ENCODE data around the gene RBM47.

RBM47 gene

DNA sequence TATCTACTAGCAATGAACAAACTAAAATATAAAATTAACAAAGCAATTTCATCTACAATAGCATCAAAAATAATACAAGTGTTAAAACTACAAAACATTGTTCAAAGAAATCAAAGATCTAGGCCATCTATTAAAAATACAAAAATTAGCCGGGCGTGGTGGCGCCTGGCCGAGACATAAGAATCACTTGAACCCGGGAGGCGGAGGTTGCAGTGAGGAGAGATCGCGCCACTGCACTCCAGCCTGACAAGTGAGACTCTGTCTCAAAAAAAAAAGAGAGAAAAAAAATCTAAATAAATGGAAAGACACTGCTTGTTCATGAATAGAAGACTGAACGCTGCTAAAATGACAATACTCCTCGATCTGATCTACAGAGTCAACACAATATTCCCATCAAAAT is 139.2 kb downstream of the RBM47 start:
- no peak overlapping the region for H2BK12ac ChIP-seq (ENCODE audit: low read length)
- no CpG with 5 or more reads among the region's 10 CpGs for WGBS, 2 donors (ENCODE audit: extremely low coverage in 2 of 2, insufficient read length in 2 of 2, insufficient replicate concordance in 1 of 2)
- H3K4me2 ChIP-seq (ENCODE audit: insufficient read depth, low read length, poor library complexity, severe bottlenecking): no peak overlapping the region
- H4K91ac ChIP-seq (ENCODE audit: low read depth, low read length, poor library complexity): no peak overlapping the region
- peaks cover 0 to 6% of the 10 kb centered on the region in 2 donors for H3K4me1 ChIP-seq (ENCODE audit: control insufficient read depth in 2 of 2, insufficient read depth in 1 of 2, low read depth in 1 of 2, low read length in 2 of 2)
- H3K18ac ChIP-seq (ENCODE audit: low read length): no peak overlapping the region
- no peak overlapping the region for H3K14ac ChIP-seq (ENCODE audit: low read length)
- no peak overlapping the region for H3K4me3 ChIP-seq (ENCODE audit: low read length in 2 of 2)
- H3K36me3 ChIP-seq (replicated peaks in 1 of 2; ENCODE audit: control insufficient read depth in 2 of 2, insufficient read depth in 2 of 2, low read length in 2 of 2): no peaks in the 10 kb centered on the region
- H3K27me3 ChIP-seq (ENCODE audit: control insufficient read depth in 3 of 3, insufficient read depth in 3 of 3, low read depth in 1 of 3, low read length in 3 of 3): no peaks in the 10 kb centered on the region
- no peak for DNase-seq (ENCODE audit: low spot score)
- H3K9me3 ChIP-seq (replicated peaks in 1 of 2; ENCODE audit: control insufficient read depth in 2 of 2, insufficient read depth in 1 of 2, low read depth in 1 of 2, low read length in 2 of 2): peaks cover 0 to 2% of the 10 kb centered on the region in 2 donors
- H2BK15ac ChIP-seq (ENCODE audit: low read length): no peak overlapping the region
- H4K8ac ChIP-seq (ENCODE audit: low read depth, low read length): no peak overlapping the region
- no peak overlapping the region for H3K27ac ChIP-seq (replicated peaks; ENCODE audit: low read length)
- no peak overlapping the region for H3K4ac ChIP-seq (ENCODE audit: low read length)
- no peak overlapping the region for H2AK5ac ChIP-seq (ENCODE audit: low read depth, low read length)
- no peak overlapping the region for H2BK5ac ChIP-seq (ENCODE audit: low read length)
- H3K79me1 ChIP-seq (ENCODE audit: low read depth, low read length): no peaks in the 10 kb centered on the region
- no peak overlapping the region for H2BK120ac ChIP-seq (ENCODE audit: low read depth, low read length)
- no peak overlapping the region for H2AFZ ChIP-seq (ENCODE audit: low read length)
- no peak overlapping the region for H3K23ac ChIP-seq (ENCODE audit: low read depth, low read length, poor library complexity)
- no peak overlapping the region for H3K9ac ChIP-seq (ENCODE audit: low read depth, low read length, poor library complexity)

DNA sequence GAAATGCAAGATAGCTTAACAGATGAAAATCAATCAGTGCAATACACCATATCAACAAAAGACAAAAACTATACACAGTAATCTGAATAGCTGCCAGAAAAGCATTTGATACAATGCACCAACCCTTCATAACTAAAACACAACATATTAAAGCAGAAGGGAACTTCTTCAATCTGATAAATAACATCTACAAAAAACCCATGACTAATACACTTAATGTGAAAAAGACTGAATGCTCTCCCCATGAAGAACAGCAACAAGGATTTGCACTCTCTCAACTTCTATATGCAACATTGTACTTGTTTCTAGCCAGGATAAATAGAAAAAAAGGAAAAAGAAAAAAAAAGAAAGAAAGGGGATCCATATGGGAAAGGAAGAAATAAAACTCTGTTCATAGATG is 139.7 kb downstream of the RBM47 start:
- Histone ChIP-seq H4K8ac (ENCODE audit: low read depth, low read length) (no peak overlapping the region), H2BK120ac (ENCODE audit: low read depth, low read length) (no peak overlapping the region), H3K27ac (replicated peaks; ENCODE audit: low read length) (no peak overlapping the region), H3K4me2 (ENCODE audit: insufficient read depth, low read length, poor library complexity, severe bottlenecking) (no peak overlapping the region), H3K4me1 (ENCODE audit: control insufficient read depth in 2 of 2, insufficient read depth in 1 of 2, low read depth in 1 of 2, low read length in 2 of 2) (peaks cover 0 to 6% of the 10 kb centered on the region in 2 donors), H2BK15ac (ENCODE audit: low read length) (no peak overlapping the region), H3K36me3 (replicated peaks in 1 of 2; ENCODE audit: control insufficient read depth in 2 of 2, insufficient read depth in 2 of 2, low read length in 2 of 2) (no peaks in the 10 kb centered on the region), H3K14ac (ENCODE audit: low read length) (no peak overlapping the region), H3K18ac (ENCODE audit: low read length) (no peak overlapping the region), H2BK5ac (ENCODE audit: low read length) (no peak overlapping the region), H2AFZ (ENCODE audit: low read length) (no peak overlapping the region), H3K79me1 (ENCODE audit: low read depth, low read length) (no peaks in the 10 kb centered on the region), H3K4ac (ENCODE audit: low read length) (no peak overlapping the region), H3K23ac (ENCODE audit: low read depth, low read length, poor library complexity) (no peak overlapping the region), H3K27me3 (ENCODE audit: control insufficient read depth in 3 of 3, insufficient read depth in 3 of 3, low read depth in 1 of 3, low read length in 3 of 3) (no peaks in the 10 kb centered on the region), H3K9ac (ENCODE audit: low read depth, low read length, poor library complexity) (no peak overlapping the region), H3K4me3 (ENCODE audit: low read length in 2 of 2) (no peak overlapping the region), H2AK5ac (ENCODE audit: low read depth, low read length) (no peak overlapping the region), H4K91ac (ENCODE audit: low read depth, low read length, poor library complexity) (no peak overlapping the region), H3K9me3 (replicated peaks in 1 of 2; ENCODE audit: control insufficient read depth in 2 of 2, insufficient read depth in 1 of 2, low read depth in 1 of 2, low read length in 2 of 2) (peaks cover 0 to 2% of the 10 kb centered on the region in 2 donors), H2BK12ac (ENCODE audit: low read length) (no peak overlapping the region)
- no peak for DNase-seq (ENCODE audit: low spot score)

DNA sequence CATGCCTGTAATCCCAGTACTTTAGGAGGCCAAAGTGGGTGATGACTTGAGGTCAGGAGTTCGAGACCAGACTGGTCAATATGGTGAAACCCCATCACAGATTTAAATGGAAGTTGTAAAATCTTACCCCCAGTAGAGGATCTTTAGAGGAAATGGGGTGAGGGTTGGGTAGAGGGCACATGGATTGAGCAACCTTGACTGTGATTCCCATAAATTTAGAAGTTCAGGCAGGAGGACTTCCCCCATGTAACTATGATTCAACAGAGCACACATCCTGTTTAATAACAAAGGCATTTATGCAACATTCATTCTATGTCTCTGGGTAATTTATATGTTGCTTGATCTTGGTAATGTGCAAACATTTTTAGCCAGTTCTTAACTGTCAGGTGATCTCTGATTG is 143.1 kb downstream of the RBM47 start:
- no peak overlapping the region for H4K91ac ChIP-seq (ENCODE audit: low read depth, low read length, poor library complexity)
- H3K14ac ChIP-seq (ENCODE audit: low read length): no peak overlapping the region
- H3K4me1 ChIP-seq (ENCODE audit: control insufficient read depth in 2 of 2, insufficient read depth in 1 of 2, low read depth in 1 of 2, low read length in 2 of 2): peaks cover 0 to 2% of the 10 kb centered on the region in 2 donors
- no peak overlapping the region for H3K4me2 ChIP-seq (ENCODE audit: insufficient read depth, low read length, poor library complexity, severe bottlenecking)
- no peak overlapping the region for H4K8ac ChIP-seq (ENCODE audit: low read depth, low read length)
- H3K23ac ChIP-seq (ENCODE audit: low read depth, low read length, poor library complexity): no peak overlapping the region
- H2BK5ac ChIP-seq (ENCODE audit: low read length): no peak overlapping the region
- H3K36me3 ChIP-seq (replicated peaks in 1 of 2; ENCODE audit: control insufficient read depth in 2 of 2, insufficient read depth in 2 of 2, low read length in 2 of 2): no peaks in the 10 kb centered on the region
- no peaks in the 10 kb centered on the region for H3K79me1 ChIP-seq (ENCODE audit: low read depth, low read length)
- WGBS, 2 donors (ENCODE audit: extremely low coverage in 2 of 2, insufficient read length in 2 of 2, insufficient replicate concordance in 1 of 2): no CpG with 5 or more reads among the region's 1 CpG
- no peak overlapping the region for H3K9ac ChIP-seq (ENCODE audit: low read depth, low read length, poor library complexity)
- no peak overlapping the region for H3K4me3 ChIP-seq (ENCODE audit: low read length in 2 of 2)
- no peak overlapping the region for H2BK12ac ChIP-seq (ENCODE audit: low read length)
- H2BK15ac ChIP-seq (ENCODE audit: low read length): no peak overlapping the region
- H3K27ac ChIP-seq (replicated peaks; ENCODE audit: low read length): no peak overlapping the region
- H3K4ac ChIP-seq (ENCODE audit: low read length): no peak overlapping the region
- H3K27me3 ChIP-seq (ENCODE audit: control insufficient read depth in 3 of 3, insufficient read depth in 3 of 3, low read depth in 1 of 3, low read length in 3 of 3): no peaks in the 10 kb centered on the region
- peaks cover 0 to under 1% of the 10 kb centered on the region in 2 donors for H3K9me3 ChIP-seq (replicated peaks in 1 of 2; ENCODE audit: control insufficient read depth in 2 of 2, insufficient read depth in 1 of 2, low read depth in 1 of 2, low read length in 2 of 2)
- no peak overlapping the region for H2AK5ac ChIP-seq (ENCODE audit: low read depth, low read length)
- no peak overlapping the region for H2BK120ac ChIP-seq (ENCODE audit: low read depth, low read length)
- H3K18ac ChIP-seq (ENCODE audit: low read length): no peak overlapping the region
- no peak overlapping the region for H2AFZ ChIP-seq (ENCODE audit: low read length)
- no peak for DNase-seq (ENCODE audit: low spot score)

DNA sequence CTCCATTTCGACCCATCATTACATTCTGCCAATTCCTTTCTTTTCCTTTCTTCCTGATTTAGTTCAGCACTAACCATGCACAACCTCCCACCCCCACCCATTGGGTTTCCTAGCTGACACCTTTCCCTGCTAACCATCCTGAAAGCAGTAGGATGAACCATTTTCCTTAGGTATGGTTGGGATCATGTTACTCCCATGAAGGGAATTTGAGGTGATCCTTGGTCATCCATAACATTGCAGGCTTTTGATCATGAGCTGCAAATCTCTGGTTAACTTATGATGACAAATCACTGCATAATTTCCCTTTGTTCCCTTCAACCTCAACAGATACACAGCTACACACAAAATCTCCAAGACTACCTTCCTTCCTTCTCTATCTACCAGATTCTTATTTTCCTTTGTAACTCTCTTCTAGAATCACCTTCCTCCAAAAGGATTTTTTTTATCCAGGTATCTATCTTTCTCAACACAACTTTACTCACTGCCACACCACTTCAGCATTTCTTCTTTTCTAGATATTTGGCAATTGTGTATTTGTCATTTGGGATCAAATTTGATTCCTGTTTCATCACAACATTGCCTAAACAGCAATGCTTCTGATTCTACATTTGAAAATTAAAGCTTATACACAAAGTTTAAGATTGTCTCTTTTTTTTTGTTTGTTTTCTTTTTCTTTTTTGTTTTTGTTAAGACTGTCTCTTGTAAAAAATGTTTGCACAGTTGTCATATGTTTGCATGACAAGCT is 145.1 kb downstream of the RBM47 start:
- Histone ChIP-seq H2BK15ac (ENCODE audit: low read length) (no peak overlapping the region), H2BK120ac (ENCODE audit: low read depth, low read length) (no peak overlapping the region), H3K4me3 (ENCODE audit: low read length in 2 of 2) (no peak overlapping the region), H4K8ac (ENCODE audit: low read depth, low read length) (no peak overlapping the region), H3K14ac (ENCODE audit: low read length) (no peak overlapping the region), H3K23ac (ENCODE audit: low read depth, low read length, poor library complexity) (no peak overlapping the region), H4K91ac (ENCODE audit: low read depth, low read length, poor library complexity) (no peak overlapping the region), H3K9me3 (replicated peaks in 1 of 2; ENCODE audit: control insufficient read depth in 2 of 2, insufficient read depth in 1 of 2, low read depth in 1 of 2, low read length in 2 of 2) (no peaks in the 10 kb centered on the region), H3K36me3 (replicated peaks in 1 of 2; ENCODE audit: control insufficient read depth in 2 of 2, insufficient read depth in 2 of 2, low read length in 2 of 2) (no peaks in the 10 kb centered on the region), H3K4ac (ENCODE audit: low read length) (no peak overlapping the region), H2AK5ac (ENCODE audit: low read depth, low read length) (no peak overlapping the region), H3K18ac (ENCODE audit: low read length) (no peak overlapping the region), H3K9ac (ENCODE audit: low read depth, low read length, poor library complexity) (no peak overlapping the region), H3K4me2 (ENCODE audit: insufficient read depth, low read length, poor library complexity, severe bottlenecking) (no peak overlapping the region), H2BK12ac (ENCODE audit: low read length) (no peak overlapping the region), H3K27me3 (ENCODE audit: control insufficient read depth in 3 of 3, insufficient read depth in 3 of 3, low read depth in 1 of 3, low read length in 3 of 3) (no peaks in the 10 kb centered on the region), H3K27ac (replicated peaks; ENCODE audit: low read length) (no peak overlapping the region), H2BK5ac (ENCODE audit: low read length) (no peak overlapping the region), H3K79me1 (ENCODE audit: low read depth, low read length) (no peaks in the 10 kb centered on the region), H2AFZ (ENCODE audit: low read length) (no peak overlapping the region), H3K4me1 (ENCODE audit: control insufficient read depth in 2 of 2, insufficient read depth in 1 of 2, low read depth in 1 of 2, low read length in 2 of 2) (peaks cover 0 to 2% of the 10 kb centered on the region in 2 donors)
- WGBS, 2 donors (ENCODE audit: extremely low coverage in 2 of 2, insufficient read length in 2 of 2, insufficient replicate concordance in 1 of 2): 100% methylated on average over 1 of the region's 1 CpG; no CpG with 5 or more reads in 1 of the 2 donors
- DNase-seq (ENCODE audit: low spot score): no peak

All from neuronal stem cell (in vitro differentiated cells).